Hepatocyte (in vitro differentiated cells): ENCODE data around the gene STMP1. TPM values are rescaled to one million over a fixed set of nuclear protein-coding genes. Genes with fewer than 3 reads are reported as not detected.

Experiments
- DNase-seq: peaks from one replicate; pipeline ENCODE4 v3.0.0-alpha.2; 2016; ENCODE audit warnings: low spot score
- H2AFZ ChIP-seq: fragments of 200-600 bp; sonication (generic); 2 replicates; pipeline ENCODE4 v1.6.0; 2016; ENCODE audit warnings: antibody characterized with exemption, mild to moderate bottlenecking
- H3K27ac ChIP-seq: fragments of 200-600 bp; sonication (generic); 2 replicates; pipeline ENCODE4 v1.5.1; 2016; ENCODE audit warnings: mild to moderate bottlenecking
- H3K27me3 ChIP-seq: fragments of 200-600 bp; sonication (generic); 2 replicates; pipeline ENCODE4 v1.6.1; 2016
- H3K36me3 ChIP-seq: fragments of 200-600 bp; sonication (generic); replicated peaks from 2 replicates; pipeline ENCODE4 v1.5.1; 2016; ENCODE audit warnings: low read depth; ENCODE audit not compliant: insufficient read depth
- H3K4me1 ChIP-seq: fragments of 200-600 bp; sonication (generic); 2 replicates; pipeline ENCODE4 v1.5.1; 2016; ENCODE audit warnings: mild to moderate bottlenecking, moderate library complexity; ENCODE audit not compliant: insufficient read depth
- H3K4me2 ChIP-seq: fragments of 200-600 bp; sonication (generic); 2 replicates; pipeline ENCODE4 v1.6.0; 2016
- H3K4me3 ChIP-seq: fragments of 200-600 bp; sonication (generic); 2 replicates; pipeline ENCODE4 v1.5.1; 2016; ENCODE audit warnings: mild to moderate bottlenecking
- H3K79me2 ChIP-seq: fragments of 200-600 bp; sonication (generic); 2 replicates; pipeline ENCODE4 v1.6.0; 2017; ENCODE audit warnings: mild to moderate bottlenecking
- H3K9me2 ChIP-seq: fragments of 200-600 bp; sonication (generic); replicated peaks from 2 replicates; pipeline ENCODE4 v1.6.0; 2017; ENCODE audit warnings: mild to moderate bottlenecking; ENCODE audit not compliant: insufficient read depth
- H3K9me3 ChIP-seq: fragments of 200-600 bp; sonication (generic); 2 replicates; pipeline ENCODE4 v1.5.1; 2016; ENCODE audit warnings: low read depth, mild to moderate bottlenecking
- H4K20me1 ChIP-seq: fragments of 200-600 bp; sonication (generic); 2 replicates; pipeline ENCODE4 v1.6.0; 2016; ENCODE audit warnings: mild to moderate bottlenecking; ENCODE audit not compliant: insufficient read depth, poor library complexity, severe bottlenecking
- EZH2 ChIP-seq: fragments of 200-600 bp; sonication (generic); IDR thresholded peaks from 2 replicates; pipeline ENCODE4 v1.6.1; 2016; ENCODE audit warnings: antibody characterized with exemption, mild to moderate bottlenecking, borderline replicate concordance
- EZH2phosphoT487 ChIP-seq: fragments of 200-600 bp; sonication (generic); IDR thresholded peaks from one replicate; pipeline ENCODE4 v1.6.1; 2018; ENCODE audit warnings: antibody characterized with exemption, mild to moderate bottlenecking, low read depth, moderate library complexity; ENCODE audit not compliant: unreplicated experiment, severe bottlenecking
- WGBS: methylation state at CpG from one replicate; pipeline ENCODE4 v1.1.6; 2016; ENCODE audit warnings: low lambda C conversion rate; ENCODE audit errors: missing lambda C conversion rate; 5-methylcytosine and 5-hydroxymethylcytosine counted together
- polyA plus RNA-seq: library from polyadenylated mRNA; unstranded; fragments of >200 nt; fragmentation: Nextera tagmentation; extraction: Ambion mirVana; gene quantifications from 2 replicates; pipeline ENCODE4 v1.2.1, GENCODE V29; 2016
- total RNA-seq: library from RNA; depleted of rRNA; stranded (reverse); fragments of >200 nt; gene quantifications from 2 replicates; pipeline ENCODE4 v1.2.3, GENCODE V29; 2014
- TF ChIP-seq, protein P1 (sequence below): fragments of 200-600 bp; sonication (generic); IDR thresholded peaks from 2 replicates; pipeline ENCODE4 v1.5.1; 2016; ENCODE audit warnings: antibody characterized with exemption, mild to moderate bottlenecking; ENCODE audit not compliant: poor library complexity

The STMP1 gene
- total and polyA plus RNA-seq, 2 experiments from 2014 or later: 28.1 to 73.6 TPM

DNA sequence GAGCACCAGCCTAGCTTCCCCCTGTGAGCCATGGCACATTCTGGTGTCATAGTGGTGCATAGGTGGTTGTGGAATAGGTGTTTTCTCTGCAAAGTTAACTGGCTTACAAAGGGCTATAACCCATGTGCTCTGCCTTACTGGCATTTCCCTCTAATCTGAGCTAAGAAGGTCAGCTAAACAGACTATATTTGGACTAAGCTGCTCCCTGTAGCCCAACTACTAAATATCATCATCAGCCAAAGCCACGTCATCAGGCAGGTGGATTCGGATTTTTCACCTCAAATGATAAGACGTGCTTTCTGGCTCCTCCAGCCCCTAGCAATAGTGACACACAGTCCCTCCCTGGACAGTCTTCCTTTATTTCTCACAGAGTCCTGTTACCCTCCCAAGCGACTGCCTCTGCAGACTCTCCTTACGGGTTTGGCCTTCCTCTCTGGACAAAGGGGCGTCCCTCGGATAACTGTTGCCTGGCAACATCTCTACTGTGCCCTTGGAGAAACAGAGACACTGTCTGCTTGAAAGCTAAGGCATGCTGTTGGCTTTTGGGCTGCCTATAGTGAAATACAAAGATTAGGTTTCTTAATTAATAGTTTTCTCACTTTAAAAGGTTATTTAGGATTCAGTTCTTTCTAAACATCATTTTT, 56.6 kb downstream of the STMP1 start:
- no peaks in the 10 kb centered on the region for H4K20me1 ChIP-seq
- H3K4me1 ChIP-seq: peaks cover 4% of the 10 kb centered on the region
- H3K36me3 ChIP-seq: no peaks in the 10 kb centered on the region
- H2AFZ ChIP-seq: no peak overlapping the region
- H3K9me3 ChIP-seq: no peaks in the 10 kb centered on the region
- no peak overlapping the region for H3K4me2 ChIP-seq
- no peak for DNase-seq
- 56% methylated on average over 7 of the region's 7 CpGs for WGBS
- no peak overlapping the region for H3K27ac ChIP-seq
- H3K27me3 ChIP-seq: no peaks in the 10 kb centered on the region
- H3K79me2 ChIP-seq: no peaks in the 10 kb centered on the region
- H3K4me3 ChIP-seq: no peak overlapping the region
- no peaks in the 10 kb centered on the region for H3K9me2 ChIP-seq
- TF ChIP-seq EZH2: no peak
- TF ChIP-seq, protein P1, sequence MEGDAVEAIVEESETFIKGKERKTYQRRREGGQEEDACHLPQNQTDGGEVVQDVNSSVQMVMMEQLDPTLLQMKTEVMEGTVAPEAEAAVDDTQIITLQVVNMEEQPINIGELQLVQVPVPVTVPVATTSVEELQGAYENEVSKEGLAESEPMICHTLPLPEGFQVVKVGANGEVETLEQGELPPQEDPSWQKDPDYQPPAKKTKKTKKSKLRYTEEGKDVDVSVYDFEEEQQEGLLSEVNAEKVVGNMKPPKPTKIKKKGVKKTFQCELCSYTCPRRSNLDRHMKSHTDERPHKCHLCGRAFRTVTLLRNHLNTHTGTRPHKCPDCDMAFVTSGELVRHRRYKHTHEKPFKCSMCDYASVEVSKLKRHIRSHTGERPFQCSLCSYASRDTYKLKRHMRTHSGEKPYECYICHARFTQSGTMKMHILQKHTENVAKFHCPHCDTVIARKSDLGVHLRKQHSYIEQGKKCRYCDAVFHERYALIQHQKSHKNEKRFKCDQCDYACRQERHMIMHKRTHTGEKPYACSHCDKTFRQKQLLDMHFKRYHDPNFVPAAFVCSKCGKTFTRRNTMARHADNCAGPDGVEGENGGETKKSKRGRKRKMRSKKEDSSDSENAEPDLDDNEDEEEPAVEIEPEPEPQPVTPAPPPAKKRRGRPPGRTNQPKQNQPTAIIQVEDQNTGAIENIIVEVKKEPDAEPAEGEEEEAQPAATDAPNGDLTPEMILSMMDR: no peak
- no peak for TF ChIP-seq EZH2phosphoT487

DNA sequence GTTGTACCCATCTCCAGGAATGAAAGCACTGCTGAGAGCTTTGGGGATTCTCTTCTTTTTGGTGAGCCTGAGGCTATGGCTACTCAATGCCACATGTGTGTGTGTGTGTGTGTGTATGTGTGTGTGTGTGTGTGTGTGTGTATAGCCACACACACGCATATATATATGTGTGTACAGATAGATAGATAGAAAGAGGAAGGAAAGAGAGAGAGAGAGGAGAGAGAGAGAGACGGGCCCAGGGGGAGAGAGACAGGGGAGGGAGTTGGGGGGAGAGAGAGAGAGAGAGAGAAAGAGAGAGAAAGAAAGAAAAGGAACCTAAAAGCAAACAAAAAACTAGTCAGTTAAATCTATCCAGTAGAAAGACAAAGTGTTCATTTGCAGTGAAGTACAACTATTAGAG, 57.4 kb downstream of the STMP1 start:
- WGBS: no CpG with 5 or more reads among the region's 2 CpGs
- TF ChIP-seq EZH2 (no peak), EZH2phosphoT487 (no peak)
- TF ChIP-seq, protein P1: no peak
- Histone ChIP-seq H3K9me2 (no peaks in the 10 kb centered on the region), H3K4me2 (no peak overlapping the region), H3K9me3 (no peaks in the 10 kb centered on the region), H4K20me1 (no peaks in the 10 kb centered on the region), H2AFZ (no peak overlapping the region), H3K36me3 (no peaks in the 10 kb centered on the region), H3K79me2 (no peaks in the 10 kb centered on the region), H3K4me3 (no peak overlapping the region), H3K27me3 (no peaks in the 10 kb centered on the region), H3K4me1 (no peaks in the 10 kb centered on the region), H3K27ac (no peak overlapping the region)
- no peak for DNase-seq

DNA sequence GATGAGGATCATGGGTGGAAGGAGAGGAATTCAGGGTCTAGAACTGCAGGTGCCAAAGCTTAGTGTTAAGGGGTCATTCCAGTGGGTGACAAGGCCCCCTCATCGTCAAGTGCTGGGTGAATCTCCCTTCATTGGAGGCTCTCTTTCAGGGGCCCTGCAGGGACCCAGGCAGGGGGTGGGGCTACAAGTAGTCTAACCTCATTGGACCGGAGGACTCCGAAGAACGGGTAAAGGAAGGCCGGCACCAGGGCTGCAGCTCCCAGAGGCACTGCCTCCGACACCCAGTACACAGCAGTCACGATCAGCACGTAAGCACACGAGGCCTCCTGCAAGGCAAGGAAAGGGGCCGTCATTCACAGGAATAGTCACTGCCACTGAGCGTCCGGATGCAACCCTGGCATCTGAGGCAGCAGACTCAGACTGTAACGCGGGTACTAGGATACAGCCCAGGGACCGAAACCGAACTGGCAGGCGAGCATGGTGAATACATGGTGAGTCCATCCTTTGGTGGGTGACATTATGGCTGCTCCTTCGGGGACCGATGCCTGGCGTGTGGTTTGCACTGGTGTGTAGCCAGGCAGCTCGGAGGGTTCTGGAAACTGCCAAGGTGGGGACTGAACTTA, 59.0 kb downstream of the STMP1 start:
- Histone ChIP-seq H3K36me3 (no peaks in the 10 kb centered on the region), H3K27me3 (no peaks in the 10 kb centered on the region), H3K27ac (no peak overlapping the region), H3K9me3 (no peaks in the 10 kb centered on the region), H2AFZ (no peak overlapping the region), H3K4me3 (no peak overlapping the region), H3K4me2 (no peak overlapping the region), H4K20me1 (no peaks in the 10 kb centered on the region), H3K9me2 (no peaks in the 10 kb centered on the region), H3K79me2 (no peaks in the 10 kb centered on the region), H3K4me1 (no peaks in the 10 kb centered on the region)
- whole genome bisulfite sequencing: 97% methylated on average over 21 of the region's 21 CpGs
- DNase-seq: no peak
- TF ChIP-seq EZH2 (no peak), EZH2phosphoT487 (no peak)

DNA sequence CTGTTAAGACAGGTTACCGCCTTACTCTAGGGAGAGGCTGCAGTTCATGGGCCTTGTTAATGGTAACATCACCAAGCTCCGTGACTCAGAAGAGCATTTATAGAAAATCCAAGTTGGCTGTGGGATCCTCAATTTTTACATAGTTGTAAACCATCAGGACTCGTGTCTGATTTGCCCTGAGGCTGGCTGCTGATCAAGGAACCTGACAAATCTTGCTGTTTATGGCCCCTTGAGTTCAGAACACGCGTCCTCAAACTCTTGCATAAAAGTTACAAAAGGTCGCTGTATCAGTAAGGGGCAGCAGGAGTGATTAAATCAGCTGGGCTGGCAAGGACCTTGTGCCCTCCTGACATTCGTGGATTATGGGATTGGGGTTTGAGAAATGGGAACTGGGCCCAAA, 61.1 kb downstream of the STMP1 start:
- no peaks in the 10 kb centered on the region for H3K4me1 ChIP-seq
- WGBS: 79% methylated on average over 7 of the region's 7 CpGs
- no peaks in the 10 kb centered on the region for H3K9me3 ChIP-seq

More for the DNA sequence above, 61.1 kb downstream of the STMP1 start:
- H3K36me3 ChIP-seq: no peaks in the 10 kb centered on the region
- H3K4me2 ChIP-seq: no peak overlapping the region
- no peaks in the 10 kb centered on the region for H3K9me2 ChIP-seq
- DNase-seq: no peak
- no peaks in the 10 kb centered on the region for H3K79me2 ChIP-seq
- H2AFZ ChIP-seq: no peak overlapping the region
- no peaks in the 10 kb centered on the region for H4K20me1 ChIP-seq
- H3K27me3 ChIP-seq: no peaks in the 10 kb centered on the region
- no peak overlapping the region for H3K4me3 ChIP-seq
- TF ChIP-seq EZH2 (no peak), EZH2phosphoT487 (no peak)
- TF ChIP-seq, protein P1: no peak
- H3K27ac ChIP-seq: no peak overlapping the region
